GM12878 (cell line): ENCODE results near the gene RGS11. TPM values are rescaled to one million over a fixed set of nuclear protein-coding genes. Genes with fewer than 3 reads are reported as not detected.

Source experiments
- ATAC-seq: fragments of 200-7000 bp; cut with Tn5 transposase; 3 replicates; pipeline ENCODE4 v1.9.1; 2020; ENCODE audit warnings: mild to moderate bottlenecking, moderate library complexity
- BruUV-seq: library from RNA; stranded (reverse); fragments of 400-500 nt; replicated peaks from 2 replicates; lab custom pipeline; 2021; lab: Mats Ljungman, UMichigan
- CTCF ChIA-PET: fragments of 300-600 bp; sonication (Branson Sonifier 250); formaldehyde crosslinking; extraction: SDS; loops from one replicate; lab custom pipeline; 2021; ENCODE audit warnings: inconsistent platforms; lab: Yijun Ruan, JAX
- POLR2A ChIA-PET: fragments of 350-600 bp; formaldehyde crosslinking; extraction: SDS; loops from one replicate; lab custom pipeline; 2021; ENCODE audit warnings: inconsistent platforms; lab: Charles Lee
- RAD21 ChIA-PET: fragments of 300-600 bp; sonication (Branson Sonifier 250); formaldehyde crosslinking; loops from one replicate; lab custom pipeline; 2023; ENCODE audit warnings: antibody characterized with exemption; ENCODE audit not compliant: unreplicated experiment; lab: Charles Lee
- SMC1A ChIA-PET: fragments of 300-600 bp; sonication (Branson Sonifier 250); formaldehyde crosslinking; loops from one replicate; lab custom pipeline; 2023; ENCODE audit not compliant: unreplicated experiment, uncharacterized antibody; lab: Charles Lee
- DNase-seq: peaks from one replicate; pipeline ENCODE4 v3.0.0-alpha.2; 2011; ENCODE audit warnings: low read depth, low spot score
- FAIRE-seq: peaks from 3 replicates; lab custom pipeline; 2011; peaks lifted over from hg19 to GRCh38; lab: Jason Lieb, UNC
- H2AFZ ChIP-seq: 2 replicates; pipeline ENCODE4 v1.6.0; 2011; ENCODE audit warnings: low read depth, low read length, control low read depth; ENCODE audit not compliant: control insufficient read depth
- H3K27ac ChIP-seq: 2 replicates; pipeline ENCODE4 v1.5.1; 2011; ENCODE audit warnings: control low read depth; ENCODE audit not compliant: control insufficient read depth, insufficient read depth
- H3K27me3 ChIP-seq, 2 experiments: replicated peaks in 1 of 2; 2 replicates each; pipeline versions ENCODE4 v1.6.0 to v1.6.1; 2011; ENCODE audit warnings: low read length in 1 of 2; ENCODE audit not compliant: control insufficient read depth in 2 of 2, insufficient read depth in 2 of 2
- H3K36me3 ChIP-seq, 2 experiments: 2 replicates each; pipeline ENCODE4 v1.5.1; 2011; ENCODE audit warnings: low read length in 1 of 2; ENCODE audit not compliant: control insufficient read depth in 2 of 2, insufficient read depth in 2 of 2
- H3K4me1 ChIP-seq: 2 replicates; pipeline ENCODE4 v1.6.1; 2011; ENCODE audit warnings: mild to moderate bottlenecking, low read length, moderate library complexity, mixed read lengths; ENCODE audit not compliant: control insufficient read depth, insufficient read depth
- H3K4me2 ChIP-seq: 2 replicates; pipeline ENCODE4 v1.6.0; 2011; ENCODE audit warnings: control low read depth; ENCODE audit not compliant: control insufficient read depth, insufficient read depth
- H3K4me3 ChIP-seq: fragments of 200-600 bp; sonication (generic); 2 replicates; pipeline ENCODE4 v1.5.1; 2016
- H3K79me2 ChIP-seq: 2 replicates; pipeline ENCODE4 v1.6.0; 2011; ENCODE audit warnings: low read length; ENCODE audit not compliant: control insufficient read depth, insufficient read depth
- H3K9ac ChIP-seq: 2 replicates; pipeline ENCODE4 v1.8.0; 2011; ENCODE audit warnings: low read length, control low read depth, mixed read lengths; ENCODE audit not compliant: control insufficient read depth, insufficient read depth
- H3K9me3 ChIP-seq: replicated peaks from 3 replicates; pipeline ENCODE4 v1.5.1; 2011; ENCODE audit warnings: mild to moderate bottlenecking, low read length; ENCODE audit not compliant: control insufficient read depth, insufficient read depth
- H4K20me1 ChIP-seq: 2 replicates; pipeline ENCODE4 v1.6.0; 2011; ENCODE audit not compliant: control insufficient read depth, insufficient read depth
- ATF2 ChIP-seq: IDR thresholded peaks from 2 replicates; pipeline ENCODE4 v1.6.1; 2012; ENCODE audit warnings: low read length, inconsistent platforms
- CBX3 ChIP-seq: fragments of 200-600 bp; sonication (generic); IDR thresholded peaks from 2 replicates; pipeline ENCODE4 v1.6.1; 2016; ENCODE audit warnings: low read depth, borderline replicate concordance
- CBX5 ChIP-seq: sonication (generic); IDR thresholded peaks from 2 replicates; pipeline ENCODE4 v1.6.1; 2016; ENCODE audit warnings: low read depth, moderate library complexity, mild to moderate bottlenecking, inconsistent platforms
- CREB1 ChIP-seq: IDR thresholded peaks from 2 replicates; pipeline ENCODE4 v1.6.1; 2012; ENCODE audit warnings: low read depth, mild to moderate bottlenecking, inconsistent platforms
- CTCF ChIP-seq, 3 experiments: IDR thresholded peaks in 2 of 3; conservative IDR thresholded peaks in 1 of 3; 2 replicates each; pipeline ENCODE4 v1.5.1; 2011; ENCODE audit warnings: low read depth in 3 of 3, low read length in 3 of 3, mild to moderate bottlenecking in 3 of 3, control low read depth in 2 of 3, moderate library complexity in 2 of 3, inconsistent platforms in 1 of 3, mixed read lengths in 1 of 3; ENCODE audit not compliant: control insufficient read depth in 2 of 3, insufficient read depth in 1 of 3; ENCODE audit errors: extremely low read depth in 1 of 3
- HCFC1 ChIP-seq: fragments of 150-350 bp; IDR thresholded peaks from 2 replicates; pipeline ENCODE4 v1.6.1; 2014; ENCODE audit warnings: low read length
- JUND ChIP-seq: IDR thresholded peaks from 2 replicates; pipeline ENCODE4 v1.6.1; 2012; ENCODE audit warnings: low read depth, mild to moderate bottlenecking, low read length, improper control_type of control experiment, moderate library complexity
- KAT2A ChIP-seq: conservative IDR thresholded peaks from 2 replicates; pipeline ENCODE4 v1.6.1; 2011; ENCODE audit warnings: low read depth, low read length; ENCODE audit not compliant: control insufficient read depth
- NBN ChIP-seq: fragments of 450-650 bp; IDR thresholded peaks from 2 replicates; pipeline ENCODE4 v1.6.1; 2016
- NFXL1 ChIP-seq: fragments of 450-650 bp; IDR thresholded peaks from 2 replicates; pipeline ENCODE4 v1.6.1; 2017; ENCODE audit warnings: antibody characterized with exemption, mild to moderate bottlenecking, borderline replicate concordance
- PAX5 ChIP-seq: IDR thresholded peaks from 2 replicates; pipeline ENCODE4 v1.6.1; 2011; ENCODE audit warnings: low read depth, low read length, borderline replicate concordance
- SMARCA5 ChIP-seq: fragments of 450-650 bp; IDR thresholded peaks from 2 replicates; pipeline ENCODE4 v1.6.1; 2017; ENCODE audit warnings: mild to moderate bottlenecking
- STAT3 ChIP-seq: IDR thresholded peaks from 2 replicates; pipeline ENCODE4 v1.6.1; 2011; ENCODE audit warnings: low read depth, low read length, improper control_type of control experiment
- SUZ12 ChIP-seq: fragments of 200-600 bp; sonication (generic); IDR thresholded peaks from one replicate; pipeline ENCODE4 v1.6.1; 2018; ENCODE audit warnings: antibody characterized with exemption, mild to moderate bottlenecking; ENCODE audit not compliant: unreplicated experiment
- ZZZ3 ChIP-seq: IDR thresholded peaks from 2 replicates; pipeline ENCODE4 v1.6.1; 2011; ENCODE audit warnings: low read depth; ENCODE audit not compliant: control insufficient read depth, insufficient read length
- WGBS: methylation state at CpG from one replicate; pipeline ENCODE4 v1.1.6; 2016; ENCODE audit warnings: low lambda C conversion rate; ENCODE audit not compliant: insufficient replicate concordance, insufficient coverage; ENCODE audit errors: missing lambda C conversion rate; 5-methylcytosine and 5-hydroxymethylcytosine counted together
- in situ Hi-C: fragments of 300-500 bp; cut with MboI; formaldehyde crosslinking; loops from 9 replicates; pipeline ENCODE4 v1.14.3; 2018; ENCODE audit warnings: mixed read lengths
- intact Hi-C: fragments of 100-400 bp; cut with micrococcal nuclease; formaldehyde crosslinking; loops from one replicate; pipeline ENCODE4 v1.14.2; 2022; ENCODE audit not compliant: unreplicated experiment
- polyA plus RNA-seq, 11 experiments: library from polyadenylated mRNA; depleted of rRNA in 4 of 11; unstranded in 6 of 11; stranded (reverse) in 5 of 11; fragments of >200 nt; fragmentation: Nextera tagmentation in 4 of 11; fragmentation: Illumina TruSeq in 1 of 11; extraction: Ambion mirVana in 4 of 11; extraction: Trizol in 1 of 11; gene quantifications; 1 replicate in 1 of 11; 2 replicates in 10 of 11; pipeline versions ENCODE4 v1.2.1 to v1.2.3, GENCODE V29; 2011 to 2016; ENCODE audit warnings: inconsistent platforms in 2 of 11, missing spikeins in 2 of 11, low read depth in 1 of 11
- total RNA-seq, 4 experiments: library from RNA; depleted of rRNA in 3 of 4; stranded (reverse); fragments of >200 nt in 3 of 4; fragmentation: Illumina TruSeq in 1 of 4; extraction: Trizol in 1 of 4; gene quantifications; 2 replicates each; pipeline versions ENCODE4 v1.2.1 to v1.2.3, GENCODE V29; 2013 to 2021
- TF ChIP-seq, protein P1 (sequence below): fragments of 450-650 bp; IDR thresholded peaks from 2 replicates; pipeline ENCODE4 v1.6.1; 2017; ENCODE audit warnings: mild to moderate bottlenecking, moderate library complexity

Gene RGS11
- total and polyA plus RNA-seq, 10 of the 15 experiments (the other 5 are each of a cell fraction or from before 2014, with no cell fraction given) = 0.04 TPM; not detected in 9

GRCh38 chr16:296806-297510, 21.2 kb upstream of the RGS11 start (continued):
- TF ChIP-seq, protein P1, sequence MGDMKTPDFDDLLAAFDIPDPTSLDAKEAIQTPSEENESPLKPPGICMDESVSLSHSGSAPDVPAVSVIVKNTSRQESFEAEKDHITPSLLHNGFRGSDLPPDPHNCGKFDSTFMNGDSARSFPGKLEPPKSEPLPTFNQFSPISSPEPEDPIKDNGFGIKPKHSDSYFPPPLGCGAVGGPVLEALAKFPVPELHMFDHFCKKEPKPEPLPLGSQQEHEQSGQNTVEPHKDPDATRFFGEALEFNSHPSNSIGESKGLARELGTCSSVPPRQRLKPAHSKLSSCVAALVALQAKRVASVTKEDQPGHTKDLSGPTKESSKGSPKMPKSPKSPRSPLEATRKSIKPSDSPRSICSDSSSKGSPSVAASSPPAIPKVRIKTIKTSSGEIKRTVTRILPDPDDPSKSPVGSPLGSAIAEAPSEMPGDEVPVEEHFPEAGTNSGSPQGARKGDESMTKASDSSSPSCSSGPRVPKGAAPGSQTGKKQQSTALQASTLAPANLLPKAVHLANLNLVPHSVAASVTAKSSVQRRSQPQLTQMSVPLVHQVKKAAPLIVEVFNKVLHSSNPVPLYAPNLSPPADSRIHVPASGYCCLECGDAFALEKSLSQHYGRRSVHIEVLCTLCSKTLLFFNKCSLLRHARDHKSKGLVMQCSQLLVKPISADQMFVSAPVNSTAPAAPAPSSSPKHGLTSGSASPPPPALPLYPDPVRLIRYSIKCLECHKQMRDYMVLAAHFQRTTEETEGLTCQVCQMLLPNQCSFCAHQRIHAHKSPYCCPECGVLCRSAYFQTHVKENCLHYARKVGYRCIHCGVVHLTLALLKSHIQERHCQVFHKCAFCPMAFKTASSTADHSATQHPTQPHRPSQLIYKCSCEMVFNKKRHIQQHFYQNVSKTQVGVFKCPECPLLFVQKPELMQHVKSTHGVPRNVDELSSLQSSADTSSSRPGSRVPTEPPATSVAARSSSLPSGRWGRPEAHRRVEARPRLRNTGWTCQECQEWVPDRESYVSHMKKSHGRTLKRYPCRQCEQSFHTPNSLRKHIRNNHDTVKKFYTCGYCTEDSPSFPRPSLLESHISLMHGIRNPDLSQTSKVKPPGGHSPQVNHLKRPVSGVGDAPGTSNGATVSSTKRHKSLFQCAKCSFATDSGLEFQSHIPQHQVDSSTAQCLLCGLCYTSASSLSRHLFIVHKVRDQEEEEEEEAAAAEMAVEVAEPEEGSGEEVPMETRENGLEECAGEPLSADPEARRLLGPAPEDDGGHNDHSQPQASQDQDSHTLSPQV = no peak
- TF ChIP-seq ZZZ3 (no peak), CBX5 (no peak), HCFC1 (no peak), STAT3 (no peak)

GRCh38 chr16:296276-296675, 20.5 kb upstream of the RGS11 start:
- BruUV-seq = no TSS peak
- intact Hi-C loops = no loop called here
- Histone ChIP-seq H3K9me3 (no peaks in the 10 kb centered on the region), H3K4me3 (no peak overlapping the region), H3K27ac (no peak overlapping the region), H3K79me2 (no peaks in the 10 kb centered on the region), H3K4me2 (no peak overlapping the region), H4K20me1 (no peaks in the 10 kb centered on the region), H3K4me1 (no peaks in the 10 kb centered on the region), H2AFZ (no peak overlapping the region), H3K9ac (no peak overlapping the region), H3K36me3 (peaks cover 0 to under 1% of the 10 kb centered on the region in 2 experiments; a peak in 2 of 4 replicates), H3K27me3 (no peaks in the 10 kb centered on the region)
- over 99% methylated on average over 13 of the region's 14 CpGs for WGBS
- ATAC-seq = no peak
- in situ Hi-C loops = no loop called here
- ChIA-PET SMC1A (no interaction called here), POLR2A (no interaction called here), RAD21 (no interaction called here), CTCF (no interaction called here)
- no peak for DNase-seq
- no peak for TF ChIP-seq CBX5
- TF ChIP-seq NBN = no peak
- no peak for TF ChIP-seq KAT2A
- no peak for TF ChIP-seq NFXL1
- no peak for TF ChIP-seq SUZ12
- TF ChIP-seq ATF2 = no peak
- no peak for TF ChIP-seq SMARCA5
- no peak for TF ChIP-seq CREB1
- TF ChIP-seq JUND = no peak
- no peak for TF ChIP-seq CTCF (IDR thresholded peaks at IDR 0.05 in 2 of 3, conservative IDR thresholded peaks at IDR 0.05 in 1 of 3; ENCODE audit: control insufficient read depth in 2 of 3, extremely low read depth in 1 of 3, insufficient read depth in 1 of 3, low read depth in 3 of 3, low read length in 3 of 3)
- TF ChIP-seq CBX3 = no peak
- no peak for TF ChIP-seq PAX5
- no peak for FAIRE-seq
